Activated T-cell treated with anti-CD3 and anti-CD28 coated beads, Interleukin-2, amount 50 U/mL, for 48 hours (primary cell): Measurements from ENCODE around the gene FBH1.
"Not testable (repeated sequence)": the region's sequence is repeated elsewhere in the genome, so short reads cannot be mapped to it uniquely, and the experiment has no call there.

Source experiments
- DNase-seq, 2 experiments: peaks; one replicate each; pipeline ENCODE4 v3.0.0-alpha.2; 2020

Gene FBH1

DNA sequence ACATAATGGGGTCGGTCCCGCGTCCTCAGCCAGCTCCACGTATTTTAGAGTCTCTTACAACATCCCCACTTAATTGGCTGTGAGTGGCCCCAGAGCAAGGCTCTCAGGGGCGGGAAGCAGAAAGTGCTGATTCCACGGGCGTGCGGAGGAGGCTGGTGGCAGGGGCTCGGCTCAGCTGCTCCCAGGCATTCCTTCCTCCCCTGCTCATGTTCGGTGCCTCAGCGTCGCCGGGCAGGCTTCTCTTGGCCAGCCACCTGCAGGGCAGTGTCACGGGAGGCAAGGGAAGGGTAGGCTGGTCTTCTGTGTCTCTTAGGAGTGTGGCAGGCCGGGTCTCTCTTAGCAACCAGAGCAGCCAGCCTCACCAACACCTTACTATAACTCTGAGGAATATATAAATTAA lies 53.5 kb downstream of the FBH1 start:
- no peak for DNase-seq

DNA sequence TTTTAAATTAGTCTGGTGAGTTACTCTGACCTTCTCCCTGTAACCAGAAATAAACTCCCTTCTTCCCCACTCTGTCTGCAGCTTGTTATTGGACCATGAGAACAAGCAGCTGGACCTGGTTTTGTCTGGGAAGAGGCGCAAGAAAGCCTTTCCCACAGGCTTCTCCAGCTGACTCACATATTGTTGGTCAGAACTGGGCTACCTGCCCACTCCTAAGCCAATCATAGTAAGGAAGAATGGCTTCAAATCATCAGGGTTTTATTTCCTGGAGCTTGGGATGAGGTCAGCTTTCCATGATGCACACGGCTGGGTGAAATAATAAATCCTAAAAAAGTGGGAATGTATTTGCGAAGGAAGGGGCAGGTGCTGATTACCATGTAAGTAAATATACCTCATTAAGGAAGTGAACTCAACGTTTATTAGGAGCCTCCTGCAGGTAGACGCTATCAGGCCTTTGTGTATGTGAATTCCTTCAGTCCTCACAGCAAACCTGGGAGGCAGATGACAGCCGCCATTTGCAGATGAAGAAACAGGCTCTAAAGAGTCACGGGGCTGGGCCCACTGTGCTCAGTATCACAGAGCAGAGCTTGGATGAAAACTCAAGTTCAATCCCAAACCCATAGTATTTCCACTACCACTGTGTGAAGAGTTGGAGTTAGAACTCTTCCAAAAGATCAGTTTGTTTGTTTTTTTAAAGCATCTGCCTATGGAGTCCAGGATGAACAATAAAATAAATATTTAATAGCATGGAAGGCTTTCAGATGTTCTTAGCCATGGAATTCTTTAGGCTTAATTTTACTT lies 54.5 kb downstream of the FBH1 start:
- no peak for DNase-seq

DNA sequence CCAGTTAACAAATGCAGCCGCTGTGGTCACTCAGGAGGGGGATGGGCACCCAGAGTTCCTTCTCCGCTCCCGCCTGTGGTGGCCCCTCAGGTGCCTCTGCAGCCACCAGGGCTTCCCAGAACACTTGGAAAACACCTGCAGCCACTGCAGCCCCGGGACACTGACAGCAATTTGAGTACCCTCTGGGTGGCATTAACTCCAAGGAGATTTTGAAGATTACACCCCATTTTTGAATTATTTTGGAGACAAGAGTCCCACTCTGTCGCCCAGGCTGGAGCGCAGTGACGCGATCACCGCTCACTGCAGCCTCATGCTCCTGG lies 55.1 kb downstream of the FBH1 start:
- DNase-seq: no peak

- DNase-seq: no peak
Measured at GRCh38 chr10:5945561-5946418, 55.7 kb downstream of the FBH1 start.

DNA sequence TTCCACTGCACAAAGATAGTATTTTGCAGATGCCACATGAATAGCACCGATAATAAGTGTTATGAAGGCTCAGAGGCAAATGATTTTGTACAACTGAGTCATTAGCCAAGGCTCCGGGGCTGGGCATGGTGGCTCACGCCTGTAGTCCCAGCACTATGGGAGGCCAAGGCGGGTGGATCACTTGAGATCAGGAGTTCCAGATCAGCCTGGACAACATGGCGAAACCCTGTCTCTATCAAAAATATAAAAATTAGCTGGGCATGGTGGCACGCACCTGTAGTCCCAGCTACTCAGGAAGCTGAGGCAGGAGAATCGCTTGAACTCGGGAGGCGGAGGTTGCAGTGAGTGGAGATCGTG lies 56.4 kb downstream of the FBH1 start:
- DNase-seq: not testable (repeated sequence)

DNA sequence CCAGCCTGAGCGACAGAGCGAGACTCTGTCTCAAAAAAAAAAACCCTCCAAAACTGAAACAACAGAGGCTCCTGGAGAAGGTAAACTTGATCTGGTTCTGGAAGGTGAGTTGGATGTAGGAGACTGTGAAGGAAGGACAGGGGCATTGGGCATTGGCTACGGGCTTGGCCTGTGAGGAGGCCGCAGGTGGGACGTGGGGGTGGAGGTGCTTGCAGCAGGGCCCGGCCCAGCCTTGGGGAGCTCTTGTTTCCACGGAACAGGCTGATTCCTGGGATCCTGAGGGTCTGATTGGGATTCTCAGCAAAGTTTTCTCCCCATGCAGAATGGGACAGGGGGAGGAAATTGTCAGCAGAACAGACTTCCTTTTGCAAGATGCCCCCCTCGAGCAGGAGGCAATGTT lies 56.7 kb downstream of the FBH1 start:
- DNase-seq: no peak

- no peak for DNase-seq
Measured at GRCh38 chr10:5947471-5948207, 57.6 kb downstream of the FBH1 start.

- DNase-seq: no peak
Measured at GRCh38 chr10:5948208-5948585, 58.2 kb downstream of the FBH1 start.

DNA sequence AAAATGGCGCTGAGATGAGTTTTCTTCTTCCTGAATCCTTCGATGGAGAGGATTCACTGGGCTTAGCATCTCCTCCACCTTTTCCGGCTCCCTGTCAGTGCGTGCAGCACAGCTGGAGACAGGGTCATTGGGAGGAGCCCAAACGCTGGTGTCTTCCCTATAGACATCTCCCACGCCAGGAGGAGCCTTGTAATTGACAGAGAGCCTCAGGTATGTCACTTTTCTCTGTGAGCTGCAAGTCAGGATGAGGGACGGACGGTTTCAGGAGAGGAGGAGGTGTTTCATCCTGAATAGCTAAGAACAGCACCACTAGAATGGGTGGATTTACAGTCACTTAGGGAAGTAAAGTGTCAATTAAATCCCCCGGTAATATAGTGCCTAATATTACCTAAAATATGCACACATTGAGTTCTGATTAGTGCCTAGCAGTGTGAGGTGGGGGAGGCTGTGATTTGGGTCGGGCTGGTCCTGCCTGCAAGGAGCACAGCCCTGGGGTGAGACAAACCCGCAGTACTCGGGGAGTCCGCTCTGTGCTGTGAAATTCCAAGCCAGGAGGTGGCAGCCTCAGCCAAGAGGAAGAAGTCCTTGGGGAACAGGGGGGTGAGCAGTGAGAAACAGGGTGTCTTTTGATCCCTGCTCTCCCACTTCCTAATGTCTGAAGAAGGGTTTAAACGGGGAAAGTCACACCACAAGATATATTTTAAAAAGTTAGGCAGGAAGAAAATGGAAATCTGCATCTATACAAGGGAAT lies 59.1 kb downstream of the FBH1 start:
- DNase-seq: peak; percentile 46 to 47

DNA sequence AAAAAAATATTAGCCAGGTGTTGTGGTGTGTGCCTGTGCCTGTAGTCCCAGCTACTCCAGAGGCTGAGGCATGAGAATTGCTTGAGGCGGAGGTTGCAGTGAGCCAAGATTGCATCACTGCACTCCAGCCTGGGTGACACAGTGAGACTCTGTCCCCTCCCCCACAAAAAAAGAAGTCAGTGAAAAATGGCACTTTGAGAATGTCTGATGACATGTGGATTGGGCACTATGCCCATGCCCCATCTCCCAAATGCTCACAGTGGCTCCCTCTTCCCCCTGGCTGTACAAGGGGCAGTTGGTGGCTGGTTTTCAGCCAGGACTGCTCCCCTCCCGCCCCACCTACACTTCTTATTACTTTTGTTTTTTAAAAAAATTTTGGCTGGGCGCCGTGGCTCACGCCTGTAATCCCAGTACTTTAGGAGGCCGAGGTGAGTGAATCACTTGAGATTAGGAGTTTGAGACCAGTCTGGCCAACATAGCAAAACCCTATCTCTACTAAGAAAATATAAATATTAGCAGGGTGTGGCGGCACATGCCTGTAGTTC lies 61.2 kb downstream of the FBH1 start:
- no peak for DNase-seq

DNA sequence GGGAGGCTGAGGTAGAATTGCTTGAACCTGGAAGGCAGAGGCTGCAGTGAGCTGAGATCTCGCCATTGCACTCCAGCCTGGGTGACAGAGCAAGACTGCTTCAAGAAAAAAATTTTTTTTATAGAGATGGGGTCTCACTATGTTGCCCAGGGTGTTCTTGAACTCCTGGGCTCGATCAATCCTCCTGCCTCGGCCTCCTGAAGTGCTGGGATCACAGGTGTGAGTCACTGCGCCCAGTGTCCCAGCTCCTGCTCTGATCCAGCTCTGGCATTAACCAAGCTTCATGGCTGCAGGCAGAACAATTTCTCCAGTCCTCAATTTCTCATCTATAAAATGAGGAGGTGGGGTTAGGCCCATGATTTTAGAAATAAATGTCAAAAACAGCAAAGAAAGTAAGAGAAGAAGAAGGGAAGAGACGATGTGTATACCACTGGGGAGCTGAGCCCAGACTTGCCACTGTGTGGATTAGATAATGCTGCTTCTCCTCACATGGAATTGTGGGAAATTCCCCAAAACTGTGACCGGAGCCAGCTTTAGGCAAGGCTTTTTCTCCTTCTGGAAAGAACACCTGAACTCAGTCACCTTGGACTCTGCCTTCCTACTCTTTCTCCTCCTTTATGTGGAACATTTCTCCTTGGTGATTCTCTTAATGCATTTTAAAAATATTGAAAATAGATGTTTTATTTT lies 61.8 kb downstream of the FBH1 start:
- no peak for DNase-seq

DNA sequence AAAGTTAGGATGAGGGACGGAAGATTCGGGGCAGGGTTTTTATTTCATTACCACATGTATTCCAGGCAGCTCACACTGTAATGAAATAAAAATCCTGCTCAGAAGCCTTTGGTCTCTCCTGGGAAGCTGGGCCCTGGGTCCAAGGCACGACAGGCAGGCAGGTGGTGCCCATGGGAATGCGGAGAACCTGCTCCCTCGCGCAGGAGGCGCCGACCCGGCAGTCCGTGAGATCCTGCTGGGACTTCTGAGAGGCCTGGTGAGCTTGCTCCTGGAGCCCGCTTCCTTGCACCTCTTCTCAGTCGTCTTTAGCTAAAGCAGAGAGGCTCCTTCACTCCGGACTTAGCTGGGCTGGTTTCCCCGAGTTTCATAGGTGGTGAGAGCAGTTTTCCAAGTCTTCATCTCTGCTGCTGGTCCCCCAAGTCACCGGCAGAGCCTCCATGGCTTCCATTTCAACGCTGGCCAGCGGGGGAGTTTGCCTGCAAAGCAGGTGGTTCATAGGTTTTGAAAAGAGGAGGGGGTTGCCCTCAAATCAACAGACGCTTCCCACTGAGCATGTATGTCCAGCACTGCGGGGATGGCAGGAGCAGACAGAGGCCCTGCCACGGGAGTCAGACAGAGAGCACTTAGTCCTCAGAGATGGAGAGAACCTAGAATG lies 62.8 kb downstream of the FBH1 start:
- no peak for DNase-seq

- no peak for DNase-seq
Measured at GRCh38 chr10:5953676-5954075, 63.6 kb downstream of the FBH1 start.

DNA sequence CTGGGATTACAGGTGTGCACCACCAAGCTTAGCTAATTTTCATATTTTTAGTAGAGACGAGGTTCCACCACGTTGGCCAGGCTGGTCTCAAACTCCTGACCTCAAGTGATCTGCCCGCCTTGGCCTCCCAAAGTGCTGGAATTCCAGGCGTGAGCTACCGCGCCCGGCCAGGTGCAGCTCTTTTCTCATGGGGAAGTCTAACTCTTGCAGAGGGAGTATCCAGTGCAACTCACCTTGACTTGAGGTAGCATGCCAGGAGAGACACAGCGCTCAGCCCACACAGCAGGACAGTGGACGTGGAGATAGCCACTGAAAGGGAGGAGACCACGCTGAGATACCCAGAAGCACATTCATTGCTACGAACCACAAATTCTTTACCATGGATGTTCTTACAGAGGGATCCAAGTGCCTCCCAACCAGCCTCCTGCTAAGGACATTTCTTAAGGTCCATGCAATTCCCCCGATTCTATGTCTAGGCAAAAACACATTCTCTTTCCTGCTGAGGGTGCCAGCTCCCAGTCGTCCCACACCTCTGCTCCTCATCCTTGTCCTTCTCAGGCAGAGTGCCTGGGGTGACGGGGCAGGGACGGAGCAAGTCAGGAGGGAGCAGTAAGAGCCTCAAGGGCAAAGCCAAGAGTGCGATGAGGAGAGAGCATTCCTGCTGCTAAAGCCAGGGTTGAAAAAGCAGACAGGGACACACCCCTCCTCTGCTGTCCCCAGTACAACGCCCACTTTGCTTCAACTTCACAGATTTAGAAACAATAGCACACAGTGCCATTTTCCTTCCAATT lies 66.3 kb downstream of the FBH1 start:
- no peak for DNase-seq

DNA sequence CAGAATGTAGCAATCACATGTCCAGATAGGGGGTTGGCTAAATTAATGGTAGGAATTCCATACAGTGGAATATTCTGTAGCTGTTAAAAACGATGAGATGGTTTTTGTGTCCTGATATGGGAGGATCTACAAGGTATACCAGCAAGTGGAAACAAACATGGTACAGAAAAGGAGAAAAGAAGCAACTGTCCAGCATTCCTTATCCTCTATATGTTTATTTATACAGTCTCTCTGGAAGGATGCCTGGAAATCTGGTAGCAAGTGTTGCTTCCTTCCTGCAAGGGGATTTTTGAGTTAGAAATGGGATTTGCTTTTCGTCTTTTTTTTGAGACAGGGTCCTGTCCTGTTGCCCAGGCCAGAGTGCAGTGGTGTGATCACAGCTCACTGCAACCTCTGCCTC lies 68.0 kb downstream of the FBH1 start:
- DNase-seq: no peak

DNA sequence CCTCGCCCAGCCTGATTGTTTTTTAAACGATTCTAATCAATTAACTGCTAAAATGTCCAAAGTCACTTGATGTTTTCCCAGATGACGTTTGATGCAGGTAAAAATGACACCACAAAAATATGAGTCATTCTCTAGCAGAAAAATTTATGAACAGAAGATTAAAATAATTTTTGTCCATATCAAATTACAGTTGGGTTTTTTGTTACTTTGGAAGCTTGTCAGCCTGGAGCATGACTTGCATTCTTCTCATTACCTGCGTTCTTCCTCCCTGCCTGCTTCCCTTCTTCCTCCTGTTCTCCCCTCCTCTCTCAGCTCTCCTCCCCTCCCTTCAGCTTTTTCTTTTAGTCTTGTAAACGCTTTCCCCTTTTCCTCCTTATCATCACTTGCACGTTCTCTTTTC lies 68.6 kb downstream of the FBH1 start:
- DNase-seq: no peak

DNA sequence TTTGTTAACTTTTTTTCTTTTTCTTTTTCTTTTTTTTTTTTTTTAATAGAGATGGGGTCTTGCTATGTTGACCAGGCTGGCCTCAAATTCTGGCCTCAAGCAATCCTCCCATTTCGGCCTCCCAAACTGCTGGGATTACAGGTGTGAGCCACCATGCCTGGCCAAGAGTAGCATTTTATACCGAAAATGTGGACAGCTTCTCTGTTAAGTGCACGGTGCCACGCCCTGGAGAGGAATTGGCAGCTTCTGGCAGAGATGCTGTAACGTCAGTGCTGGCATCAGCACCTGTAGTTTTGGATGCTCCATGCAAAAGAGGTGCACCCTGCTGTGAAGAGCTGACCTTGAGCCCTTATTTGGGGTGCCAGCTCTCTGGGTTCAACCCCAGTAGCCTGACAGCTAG lies 69.1 kb downstream of the FBH1 start:
- no peak for DNase-seq

DNA sequence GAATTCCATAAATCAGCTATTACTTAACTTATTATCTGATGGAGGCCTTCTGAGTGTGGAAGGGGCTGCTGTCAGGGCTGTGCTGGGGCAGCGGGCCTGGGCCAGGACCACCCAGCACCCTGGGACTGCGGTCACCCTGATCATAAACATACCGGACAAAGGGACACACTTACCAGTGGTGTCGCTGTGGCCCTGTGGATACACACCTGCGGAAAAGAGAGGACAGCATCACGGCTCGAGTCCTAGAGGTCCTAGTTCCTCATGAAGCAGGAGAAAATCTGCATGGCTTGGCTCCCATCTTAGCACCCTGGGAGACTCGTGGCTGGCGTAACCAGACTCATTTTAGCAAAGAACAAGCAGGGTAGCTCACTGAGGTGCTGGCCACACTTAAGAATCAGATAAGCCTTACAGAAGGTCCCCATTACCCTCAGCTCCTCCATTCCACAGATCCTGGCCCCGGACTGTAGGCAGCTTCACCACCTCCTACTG lies 69.6 kb downstream of the FBH1 start:
- no peak for DNase-seq

DNA sequence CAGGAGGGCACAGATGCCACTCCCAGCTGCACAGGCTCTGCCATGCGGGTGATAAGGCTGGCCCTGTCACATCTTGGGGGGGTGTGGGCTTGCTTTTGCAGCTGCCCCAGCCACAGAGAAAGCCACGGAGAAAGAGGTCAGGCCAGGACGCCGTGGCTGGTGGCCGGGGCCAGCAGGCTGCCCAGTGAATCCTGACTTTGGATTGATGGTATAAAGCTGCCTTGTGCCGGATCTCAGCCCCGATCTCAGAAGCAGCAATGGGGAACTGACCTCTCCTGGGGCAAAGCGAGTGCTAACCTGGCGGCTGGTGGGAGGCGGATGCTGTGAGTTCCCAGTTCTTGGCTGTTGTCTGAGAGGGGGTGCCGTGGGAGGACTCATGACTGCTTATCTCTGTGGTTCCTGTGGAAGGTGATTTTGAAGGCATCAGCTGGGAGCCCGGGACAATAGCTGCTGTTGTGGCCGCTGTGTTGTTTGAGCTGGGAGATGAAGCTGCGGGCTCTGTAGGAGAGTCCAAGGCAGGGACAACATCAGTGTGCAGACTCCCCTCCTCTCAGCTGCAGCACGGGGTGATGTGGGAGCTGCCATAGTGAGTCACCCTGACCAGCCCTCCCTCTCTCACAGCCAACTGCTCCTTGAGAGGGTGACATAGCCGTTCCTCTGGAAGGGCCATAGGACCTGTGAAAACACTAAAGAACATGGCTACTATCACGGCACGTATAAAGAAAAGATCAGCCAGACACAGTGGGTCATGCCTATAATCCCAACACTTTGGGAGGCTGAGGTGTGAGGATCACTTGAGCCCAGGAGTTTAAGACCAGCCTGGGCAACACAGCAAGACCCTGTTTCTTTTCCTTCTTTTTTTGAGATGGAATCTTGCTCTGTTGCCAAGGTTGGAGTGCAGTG lies 70.3 kb downstream of the FBH1 start:
- no peak for DNase-seq

GRCh38 chr10:5960973-5961275 lies 70.9 kb downstream of the FBH1 start:
- DNase-seq: not testable (repeated sequence)
